Prostate gland (tissue), 2 donors: Measurements from ENCODE around the gene FBXO10. TPM values are rescaled to one million over a fixed set of nuclear protein-coding genes. Genes with fewer than 3 reads are reported as not detected.
"Not testable (repeated sequence)": the region's sequence is repeated elsewhere in the genome, so short reads cannot be mapped to it uniquely, and the experiment has no call there.

Source experiments
- DNase-seq: peaks from one replicate; pipeline ENCODE4 v3.0.0-alpha.2; 2019; ENCODE audit warnings: low spot score
- H3K27ac ChIP-seq, 2 donors: fragments of 200-600 bp; sonication (generic); 2 replicates each; pipeline ENCODE4 v1.5.1; 2017 to 2019
- H3K27me3 ChIP-seq: fragments of 200-600 bp; sonication (generic); replicated peaks from 2 replicates; pipeline ENCODE4 v1.5.1; 2019; ENCODE audit not compliant: insufficient read depth
- H3K36me3 ChIP-seq, 2 donors: fragments of 200-600 bp; sonication (generic); 1 replicate in 1 of 2; 2 replicates in 1 of 2; pipeline versions ENCODE4 v1.5.1 to v1.8.1; 2017 to 2019
- H3K4me1 ChIP-seq: fragments of 200-600 bp; sonication (generic); replicated peaks from 2 replicates; pipeline ENCODE4 v1.5.1; 2019
- H3K4me3 ChIP-seq, 2 donors: fragments of 200-600 bp; sonication (generic); 2 replicates each; pipeline ENCODE4 v1.5.1; 2017 to 2019
- H3K9me3 ChIP-seq: fragments of 200-600 bp; sonication (generic); 2 replicates; pipeline ENCODE4 v1.5.1; 2017
- POLR2A ChIP-seq: fragments of 450-650 bp; IDR thresholded peaks from one replicate; pipeline ENCODE4 v1.6.1; 2016; ENCODE audit warnings: antibody characterized with exemption, mild to moderate bottlenecking
- POLR2AphosphoS5 ChIP-seq: sonication (generic); formaldehyde crosslinking; IDR thresholded peaks from one replicate; pipeline ENCODE4 v1.6.1; 2017; ENCODE audit warnings: antibody characterized with exemption
- WGBS: methylation state at CpG from one replicate; pipeline ENCODE4 v1.1.5; 2018; 5-methylcytosine and 5-hydroxymethylcytosine counted together
- intact Hi-C: fragments of 100-400 bp; cut with DNase I; formaldehyde crosslinking; loops from one replicate; pipeline ENCODE4 v1.14.2; 2022
- total RNA-seq, 2 donors: library from RNA; depleted of rRNA; stranded (reverse); fragments of >200 nt; gene quantifications; one replicate each; pipeline ENCODE4 v1.1.0, GENCODE V29; 2016
- TF ChIP-seq, protein P1 (sequence below), 4 experiments: fragments of 200-600 bp in 2 of 4; fragments of 450-650 bp in 2 of 4; sonication (generic) in 2 of 4; IDR thresholded peaks; 1 replicate in 3 of 4; 2 replicates in 1 of 4; pipeline ENCODE4 v1.5.1; 2016 to 2019; ENCODE audit warnings: antibody characterized with exemption in 4 of 4, mild to moderate bottlenecking in 2 of 4, moderate library complexity in 2 of 4

Gene FBXO10
- total RNA-seq, 2 donors from 2014 or later, result 8.5 to 17.6 TPM

DNA sequence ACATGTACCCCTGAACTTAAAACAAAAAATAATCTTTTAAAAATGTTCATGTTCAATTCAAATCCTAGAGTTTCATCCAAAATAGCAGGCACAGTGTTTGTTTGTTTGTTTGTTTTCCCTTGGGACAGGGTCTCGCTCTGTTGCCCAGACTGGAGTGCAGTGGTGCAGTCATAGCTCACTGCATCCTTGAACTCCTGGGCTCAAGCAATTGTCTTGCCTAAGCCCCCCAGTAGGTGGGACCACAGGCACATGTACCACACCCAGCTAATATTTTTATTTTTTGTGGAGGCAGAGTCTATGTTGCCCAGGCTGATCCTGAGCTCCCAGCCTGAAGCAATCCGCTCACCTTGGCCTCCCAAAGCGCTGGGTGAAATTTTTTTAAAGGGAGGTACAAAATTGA lies 95.4 kb downstream of the FBXO10 start:
- DNase-seq, result no peak
- intact Hi-C loops, result loop anchor here (5.0 to 10.0 kb wide), 4 partner anchors 63 to 914 kb away; partner anchors contain the start of genes ALDH1B1, EXOSC3 and SLC25A51
- H3K36me3 ChIP-seq, result no peaks in the 10 kb centered on the region
- no peaks in the 10 kb centered on the region for H3K4me1 ChIP-seq
- no peaks in the 10 kb centered on the region for H3K27me3 ChIP-seq
- TF ChIP-seq POLR2A (no peak), POLR2AphosphoS5 (no peak)
- TF ChIP-seq, protein P1, sequence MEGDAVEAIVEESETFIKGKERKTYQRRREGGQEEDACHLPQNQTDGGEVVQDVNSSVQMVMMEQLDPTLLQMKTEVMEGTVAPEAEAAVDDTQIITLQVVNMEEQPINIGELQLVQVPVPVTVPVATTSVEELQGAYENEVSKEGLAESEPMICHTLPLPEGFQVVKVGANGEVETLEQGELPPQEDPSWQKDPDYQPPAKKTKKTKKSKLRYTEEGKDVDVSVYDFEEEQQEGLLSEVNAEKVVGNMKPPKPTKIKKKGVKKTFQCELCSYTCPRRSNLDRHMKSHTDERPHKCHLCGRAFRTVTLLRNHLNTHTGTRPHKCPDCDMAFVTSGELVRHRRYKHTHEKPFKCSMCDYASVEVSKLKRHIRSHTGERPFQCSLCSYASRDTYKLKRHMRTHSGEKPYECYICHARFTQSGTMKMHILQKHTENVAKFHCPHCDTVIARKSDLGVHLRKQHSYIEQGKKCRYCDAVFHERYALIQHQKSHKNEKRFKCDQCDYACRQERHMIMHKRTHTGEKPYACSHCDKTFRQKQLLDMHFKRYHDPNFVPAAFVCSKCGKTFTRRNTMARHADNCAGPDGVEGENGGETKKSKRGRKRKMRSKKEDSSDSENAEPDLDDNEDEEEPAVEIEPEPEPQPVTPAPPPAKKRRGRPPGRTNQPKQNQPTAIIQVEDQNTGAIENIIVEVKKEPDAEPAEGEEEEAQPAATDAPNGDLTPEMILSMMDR (IDR thresholded peaks at IDR 0.05), result no peak
- no peaks in the 10 kb centered on the region for H3K9me3 ChIP-seq
- no peak overlapping the region for H3K27ac ChIP-seq
- WGBS, result 80% methylated on average over 3 of the region's 3 CpGs
- no peak overlapping the region for H3K4me3 ChIP-seq

DNA sequence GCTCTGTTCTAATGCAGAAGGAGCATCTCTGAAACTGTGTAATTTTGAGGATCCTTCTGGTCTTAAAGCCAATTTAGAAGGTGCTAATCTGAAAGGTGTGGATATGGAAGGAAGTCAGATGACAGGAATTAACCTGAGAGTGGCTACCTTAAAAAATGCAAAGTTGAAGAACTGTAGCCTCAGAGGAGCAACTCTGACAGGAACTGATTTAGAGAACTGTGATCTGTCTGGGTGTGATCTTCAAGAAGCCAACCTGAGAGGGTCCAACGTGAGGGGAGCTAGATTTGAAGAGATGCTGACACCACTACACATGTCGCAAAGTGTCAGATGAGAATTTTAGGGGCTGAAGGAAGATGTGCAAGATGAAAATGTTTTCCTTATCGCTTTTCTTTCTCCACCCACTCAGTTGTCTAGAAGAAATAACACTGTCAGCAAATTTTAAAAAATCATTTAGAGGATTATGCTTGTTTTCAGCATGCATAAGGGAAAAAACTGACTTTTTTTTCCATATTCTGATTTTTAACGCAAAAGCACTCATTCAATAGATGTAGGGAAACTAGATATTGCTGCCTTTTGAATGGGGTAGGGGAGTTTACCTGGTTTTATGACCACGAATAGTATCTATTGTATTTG lies 98.1 kb downstream of the FBXO10 start:
- H3K27ac ChIP-seq, H3K4me3 ChIP-seq, DNase-seq, H3K27me3 ChIP-seq, intact Hi-C loops, H3K36me3 ChIP-seq, H3K4me1 ChIP-seq, H3K9me3 ChIP-seq: not testable (repeated sequence)
- WGBS, result 64% methylated on average over 5 of the region's 5 CpGs

DNA sequence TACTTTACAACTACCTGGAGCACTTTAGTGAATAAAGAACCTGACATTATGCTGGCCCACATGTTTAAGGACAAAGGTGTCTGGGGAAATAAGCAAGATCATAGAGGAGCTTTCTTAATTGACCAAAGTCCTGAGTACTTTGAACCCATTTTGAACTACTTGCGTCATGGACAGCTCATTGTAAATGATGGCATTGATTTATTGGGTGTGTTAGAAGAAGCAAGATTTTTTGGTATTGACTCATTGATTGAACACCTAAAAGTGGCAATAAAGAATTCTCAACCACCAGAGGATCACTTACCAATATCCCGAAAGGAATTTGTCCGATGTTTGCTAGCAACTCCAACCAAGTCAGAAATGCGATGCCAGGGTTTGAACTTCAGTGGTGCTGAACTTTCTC lies 98.7 kb downstream of the FBXO10 start:
- H3K9me3 ChIP-seq, H3K4me3 ChIP-seq, intact Hi-C loops, DNase-seq, H3K27ac ChIP-seq, H3K4me1 ChIP-seq, H3K36me3 ChIP-seq, H3K27me3 ChIP-seq: not testable (repeated sequence)
- 83% methylated on average over 4 of the region's 4 CpGs for WGBS

DNA sequence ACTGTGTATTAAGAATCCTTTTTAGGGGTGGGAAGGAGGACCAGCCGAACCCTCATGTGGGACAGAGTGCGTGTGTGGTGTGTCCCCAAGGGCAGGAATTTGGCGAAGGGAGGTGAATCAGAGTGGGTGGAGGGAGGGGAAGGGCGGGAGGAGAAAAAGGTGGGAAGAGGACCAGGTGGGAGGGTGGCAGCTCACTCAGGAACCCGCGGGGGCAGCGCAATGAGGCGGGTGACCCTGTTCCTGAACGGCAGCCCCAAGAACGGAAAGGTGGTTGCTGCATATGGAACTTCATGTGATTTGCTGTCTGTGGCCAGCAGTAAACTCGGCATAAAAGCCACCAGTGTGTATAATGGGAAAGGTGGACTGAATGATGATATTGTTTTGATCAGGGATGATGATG lies 99.2 kb downstream of the FBXO10 start:
- no peak for DNase-seq
- H3K9me3 ChIP-seq, result no peaks in the 10 kb centered on the region
- no peak for TF ChIP-seq POLR2A
- TF ChIP-seq, protein P1 (IDR thresholded peaks at IDR 0.05), result no peak
- no peak for TF ChIP-seq POLR2AphosphoS5
- H3K4me3 ChIP-seq, result no peak overlapping the region
- H3K36me3 ChIP-seq, result no peaks in the 10 kb centered on the region
- intact Hi-C loops, result no loop called here
- no peaks in the 10 kb centered on the region for H3K4me1 ChIP-seq
- H3K27ac ChIP-seq, result no peak overlapping the region
- H3K27me3 ChIP-seq, result no peaks in the 10 kb centered on the region
- WGBS, result 71% methylated on average over 11 of the region's 11 CpGs

DNA sequence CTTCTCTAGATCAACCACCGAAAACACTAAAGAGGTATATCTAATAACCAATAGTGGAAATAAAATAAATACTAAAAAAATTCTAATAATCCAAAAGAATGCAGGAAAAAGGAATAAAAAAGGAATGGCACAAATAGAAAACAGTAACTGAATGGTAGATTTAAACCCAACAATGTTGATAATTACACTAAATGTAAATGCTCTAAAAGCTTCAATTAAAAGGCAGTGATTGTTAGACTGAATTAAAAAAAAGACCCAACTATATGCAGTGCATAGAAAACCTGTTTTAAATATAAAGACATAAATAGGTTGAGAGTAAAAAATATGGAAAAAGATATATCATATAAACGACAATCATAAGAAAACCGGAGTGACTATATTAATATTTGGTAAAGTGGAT lies 101.7 kb downstream of the FBXO10 start:
- H3K9me3 ChIP-seq, result no peaks in the 10 kb centered on the region
- no peak for DNase-seq
- intact Hi-C loops, result no loop called here
- no peaks in the 10 kb centered on the region for H3K4me1 ChIP-seq
- H3K27me3 ChIP-seq, result no peaks in the 10 kb centered on the region
- H3K36me3 ChIP-seq, result no peaks in the 10 kb centered on the region
- WGBS, result 97% methylated on average over 3 of the region's 3 CpGs
- H3K27ac ChIP-seq, result no peak overlapping the region
- H3K4me3 ChIP-seq, result no peak overlapping the region
- TF ChIP-seq POLR2A, result no peak
- TF ChIP-seq, protein P1 (IDR thresholded peaks at IDR 0.05), result no peak
- TF ChIP-seq POLR2AphosphoS5, result no peak

DNA sequence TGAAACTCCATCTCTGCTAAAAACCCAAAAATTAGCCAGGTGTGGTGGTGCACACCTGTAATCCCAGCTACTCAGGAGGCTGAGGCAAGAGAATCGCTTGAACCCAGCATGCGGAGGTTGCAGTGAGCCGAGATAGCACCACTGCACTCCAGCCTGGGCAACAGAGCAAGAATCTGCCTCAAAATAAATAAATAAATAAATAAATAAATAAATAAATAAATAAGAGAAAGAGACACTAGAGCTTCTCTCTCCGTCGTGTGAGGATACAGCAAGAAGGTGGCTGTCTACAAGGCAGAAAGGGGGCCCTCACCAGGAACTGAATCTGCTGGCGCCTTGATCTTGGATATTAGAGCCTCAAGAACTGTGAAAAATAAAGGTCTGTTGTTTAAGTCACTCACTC lies 102.2 kb downstream of the FBXO10 start:
- H3K36me3 ChIP-seq, H3K4me3 ChIP-seq, intact Hi-C loops, H3K9me3 ChIP-seq, H3K27me3 ChIP-seq, H3K4me1 ChIP-seq, DNase-seq, H3K27ac ChIP-seq: not testable (repeated sequence)
- 64% methylated on average over 6 of the region's 6 CpGs for WGBS
